Endothelial cell (in vitro differentiated cells): ENCODE measurements around the gene TLN1. TPM values are rescaled to one million over a fixed set of nuclear protein-coding genes. Genes with fewer than 3 reads are reported as not detected.

Experiments
- DNase-seq: peaks from one replicate; pipeline ENCODE4 v3.0.0; 2021; ENCODE audit warnings: low spot score
- H3K27ac Mint-ChIP-seq: one replicate; pipeline ENCODE4 v1.8.0; 2021; ENCODE audit warnings: mixed read lengths, inconsistent platforms; ENCODE audit not compliant: unreplicated experiment
- H3K27me3 Mint-ChIP-seq: one replicate; pipeline ENCODE4 v1.8.0; 2021; ENCODE audit warnings: mild to moderate bottlenecking, moderate library complexity, mixed read lengths, inconsistent platforms; ENCODE audit not compliant: unreplicated experiment
- H3K36me3 Mint-ChIP-seq: one replicate; pipeline ENCODE4 v1.8.0; 2021; ENCODE audit warnings: mild to moderate bottlenecking, low read depth, mixed read lengths, inconsistent platforms; ENCODE audit not compliant: unreplicated experiment
- H3K4me1 Mint-ChIP-seq: one replicate; pipeline ENCODE4 v1.8.0; 2021; ENCODE audit warnings: mild to moderate bottlenecking, mixed read lengths, inconsistent platforms; ENCODE audit not compliant: unreplicated experiment
- H3K4me3 Mint-ChIP-seq: one replicate; pipeline ENCODE4 v1.8.0; 2021; ENCODE audit warnings: mild to moderate bottlenecking, mixed read lengths, inconsistent platforms; ENCODE audit not compliant: unreplicated experiment
- H3K9me3 Mint-ChIP-seq: one replicate; pipeline ENCODE4 v1.8.0; 2021; ENCODE audit warnings: mixed read lengths, inconsistent platforms; ENCODE audit not compliant: unreplicated experiment
- CTCF ChIP-seq: fragments of 200-600 bp; sonication (generic); IDR thresholded peaks from one replicate; pipeline ENCODE4 v1.5.0; 2021; ENCODE audit warnings: antibody characterized with exemption; ENCODE audit not compliant: unreplicated experiment
- total RNA-seq: library from RNA; stranded (reverse); fragmentation: NEBNext Ultra II Directional; extraction: Animal tissue kit (Norgen Biotek cat#: 25700); gene quantifications from one replicate; pipeline ENCODE4 v1.2.1, GENCODE V29; 2021; ENCODE audit not compliant: unreplicated experiment

The TLN1 gene
- total RNA-seq, 1 donor from 2014 or later: 370 TPM

- H3K4me1 Mint-ChIP-seq: peaks cover 35% of the 10 kb centered on the region
- no peak for DNase-seq
- no peak overlapping the region for H3K27ac Mint-ChIP-seq
- peaks cover 18% of the 10 kb centered on the region for H3K36me3 Mint-ChIP-seq
- no peak for TF ChIP-seq CTCF
- peak overlapping the region; percentile 88 for H3K4me3 Mint-ChIP-seq
- H3K9me3 Mint-ChIP-seq: peaks cover 4% of the 10 kb centered on the region
- peaks cover 32% of the 10 kb centered on the region for H3K27me3 Mint-ChIP-seq
Observed at GRCh38 chr9:35659340-35659739, 72.7 kb downstream of the TLN1 start.

DNA sequence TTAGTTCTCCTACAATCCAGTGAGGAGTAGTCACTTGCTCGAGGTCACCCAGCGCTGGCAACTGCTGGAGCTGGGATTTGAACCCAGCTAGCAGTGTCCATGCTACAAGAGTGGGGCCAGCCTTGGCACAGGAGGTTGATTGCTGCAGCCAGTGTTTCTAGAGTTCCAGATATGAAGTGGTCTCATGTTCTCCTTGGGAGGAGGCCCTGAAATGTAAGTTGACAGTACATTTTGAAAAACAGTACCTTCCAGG is 73.1 kb downstream of the TLN1 start:
- no peak for TF ChIP-seq CTCF
- H3K27ac Mint-ChIP-seq: peak overlapping the region; percentile 78
- no peak for DNase-seq

DNA sequence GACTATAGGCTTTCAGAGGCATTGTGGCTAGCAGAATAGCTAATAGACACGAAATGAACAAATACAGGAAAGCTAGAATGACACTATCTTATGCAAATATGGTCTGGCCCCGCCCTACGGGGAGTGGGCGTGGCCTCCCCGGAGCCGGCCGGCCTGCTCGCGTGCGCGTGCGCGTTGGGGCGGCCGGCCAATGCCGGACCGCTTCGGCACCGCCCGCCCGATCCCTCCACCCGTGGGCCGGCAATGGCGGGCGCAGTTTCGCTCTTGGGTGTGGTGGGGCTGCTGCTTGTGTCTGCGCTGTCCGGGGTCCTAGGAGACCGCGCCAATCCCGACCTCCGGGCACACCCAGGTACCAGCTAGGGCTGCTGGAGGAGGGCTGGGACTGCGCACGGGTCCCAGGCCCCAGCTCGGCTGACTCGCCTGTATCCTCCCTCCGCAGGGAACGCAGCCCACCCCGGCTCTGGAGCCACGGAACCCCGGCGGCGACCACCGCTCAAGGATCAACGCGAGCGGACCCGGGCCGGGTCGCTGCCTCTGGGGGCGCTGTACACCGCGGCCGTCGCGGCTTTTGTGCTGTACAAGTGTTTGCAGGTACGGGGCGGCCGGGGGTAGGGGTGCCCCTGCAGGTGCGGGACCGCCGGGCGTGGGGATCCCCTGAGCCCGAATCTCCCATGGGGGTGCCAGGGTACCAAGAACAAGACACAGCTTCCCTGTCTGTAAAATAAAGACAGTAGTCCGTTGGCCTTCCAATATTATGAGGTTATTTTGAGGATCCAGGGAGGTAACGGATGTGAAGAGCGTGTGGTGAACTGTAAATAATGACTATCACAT is 73.6 kb downstream of the TLN1 start, which contains the start of gene CCDC107:
Gene CCDC107, plus strand, starts transcription at position 156 of the 831 bp plus-strand sequence. Its CDS starts 88 bp downstream, at position 244.
- DNase-seq: peak; percentile 88
- Mint-ChIP-seq H3K9me3 (peaks cover 4% of the 10 kb centered on the region), H3K36me3 (peaks cover 18% of the 10 kb centered on the region), H3K27ac (peak within 1 kb of the TSS; percentile 99), H3K4me1 (peaks cover 35% of the 10 kb centered on the region), H3K27me3 (peaks cover 31% of the 10 kb centered on the region), H3K4me3 (peak within 1 kb of the TSS; percentile 91)
- peak; percentile 76 for TF ChIP-seq CTCF

More for the DNA sequence above, 73.1 kb downstream of the TLN1 start:
- H3K36me3 Mint-ChIP-seq: peaks cover 18% of the 10 kb centered on the region
- H3K27me3 Mint-ChIP-seq: peaks cover 32% of the 10 kb centered on the region
- H3K4me1 Mint-ChIP-seq: peaks cover 35% of the 10 kb centered on the region
- H3K4me3 Mint-ChIP-seq: peak overlapping the region; percentile 88
- peaks cover 4% of the 10 kb centered on the region for H3K9me3 Mint-ChIP-seq

DNA sequence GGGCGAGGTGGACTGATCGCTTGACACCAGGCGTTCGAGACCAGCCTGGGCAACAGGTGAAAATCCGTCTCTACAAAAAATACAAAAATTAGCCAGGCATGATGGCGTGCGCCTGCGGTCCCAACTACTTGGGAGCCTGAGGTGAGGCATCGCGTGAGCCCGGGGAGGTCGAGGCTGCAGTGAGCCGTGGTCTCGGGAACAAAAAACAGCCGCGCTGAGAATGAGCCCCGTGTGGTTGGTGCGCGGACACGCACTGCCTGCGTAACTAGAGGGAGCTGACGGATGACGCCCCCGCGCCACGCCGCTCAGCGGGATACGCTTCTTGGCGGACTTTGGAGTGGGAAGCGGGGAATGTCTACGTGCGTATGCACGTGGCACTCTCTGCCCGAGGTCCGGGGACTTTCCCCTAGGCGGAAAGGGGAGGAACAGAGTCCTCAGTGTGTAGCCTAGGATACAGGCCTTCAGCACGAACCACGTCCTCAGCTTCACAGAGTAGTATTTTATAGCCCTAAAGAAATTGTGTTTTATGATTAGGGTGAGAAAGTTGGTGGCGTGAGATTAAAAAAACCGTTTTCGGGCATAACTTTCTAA is 74.4 kb downstream of the TLN1 start, which contains the start of gene RMRP:
Gene RMRP, minus strand, starts transcription at position 474 of the 591 bp plus-strand sequence.
- Mint-ChIP-seq H3K27me3 (peaks cover 25% of the 10 kb centered on the region), H3K27ac (peak within 1 kb of the TSS; percentile 99), H3K36me3 (peaks cover 18% of the 10 kb centered on the region), H3K9me3 (peaks cover 4% of the 10 kb centered on the region), H3K4me3 (peak within 1 kb of the TSS; percentile 91), H3K4me1 (peaks cover 34% of the 10 kb centered on the region)
- DNase-seq: peak; percentile 92
- TF ChIP-seq CTCF: no peak
